Kidney epithelial cell (primary cell): ENCODE measurements around the gene ABHD17A. TPM values are rescaled to one million over a fixed set of nuclear protein-coding genes. Genes with fewer than 3 reads are reported as not detected.

ENCODE experiments used
- DNase-seq: peaks from one replicate; pipeline ENCODE4 v3.0.0-alpha.2; 2010; ENCODE audit warnings: low read depth
- H3K27me3 ChIP-seq: 2 replicates; pipeline ENCODE4 v1.6.0; 2011; ENCODE audit warnings: low read length; ENCODE audit not compliant: control insufficient read depth, insufficient read depth
- H3K36me3 ChIP-seq: 2 replicates; pipeline ENCODE4 v1.5.1; 2011; ENCODE audit warnings: low read length; ENCODE audit not compliant: control insufficient read depth, insufficient read depth
- H3K4me3 ChIP-seq: 2 replicates; pipeline ENCODE4 v1.5.1; 2011; ENCODE audit warnings: low read depth, mild to moderate bottlenecking, control low read depth, low read length
- total RNA-seq: library from RNA; depleted of rRNA; stranded (reverse); fragments of >200 nt; gene quantifications from 2 replicates; pipeline ENCODE4 v1.2.3, GENCODE V29; 2015
- TF ChIP-seq, protein P1 (sequence below): IDR thresholded peaks from 2 replicates; pipeline ENCODE4 v1.5.1; 2011; ENCODE audit warnings: mild to moderate bottlenecking, moderate library complexity, low read length, control low read depth, inconsistent platforms; ENCODE audit not compliant: insufficient read depth, poor library complexity, severe bottlenecking

The ABHD17A gene
- total RNA-seq, 1 donor from 2014 or later: 54.1 TPM

GRCh38 chr19:1872807-1873523, 12.3 kb downstream of the ABHD17A start:
- DNase-seq: no peak
- Histone ChIP-seq H3K27me3 (no peaks in the 10 kb centered on the region), H3K36me3 (peaks cover 2% of the 10 kb centered on the region), H3K4me3 (no peak overlapping the region)
- TF ChIP-seq, protein P1, sequence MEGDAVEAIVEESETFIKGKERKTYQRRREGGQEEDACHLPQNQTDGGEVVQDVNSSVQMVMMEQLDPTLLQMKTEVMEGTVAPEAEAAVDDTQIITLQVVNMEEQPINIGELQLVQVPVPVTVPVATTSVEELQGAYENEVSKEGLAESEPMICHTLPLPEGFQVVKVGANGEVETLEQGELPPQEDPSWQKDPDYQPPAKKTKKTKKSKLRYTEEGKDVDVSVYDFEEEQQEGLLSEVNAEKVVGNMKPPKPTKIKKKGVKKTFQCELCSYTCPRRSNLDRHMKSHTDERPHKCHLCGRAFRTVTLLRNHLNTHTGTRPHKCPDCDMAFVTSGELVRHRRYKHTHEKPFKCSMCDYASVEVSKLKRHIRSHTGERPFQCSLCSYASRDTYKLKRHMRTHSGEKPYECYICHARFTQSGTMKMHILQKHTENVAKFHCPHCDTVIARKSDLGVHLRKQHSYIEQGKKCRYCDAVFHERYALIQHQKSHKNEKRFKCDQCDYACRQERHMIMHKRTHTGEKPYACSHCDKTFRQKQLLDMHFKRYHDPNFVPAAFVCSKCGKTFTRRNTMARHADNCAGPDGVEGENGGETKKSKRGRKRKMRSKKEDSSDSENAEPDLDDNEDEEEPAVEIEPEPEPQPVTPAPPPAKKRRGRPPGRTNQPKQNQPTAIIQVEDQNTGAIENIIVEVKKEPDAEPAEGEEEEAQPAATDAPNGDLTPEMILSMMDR: no peak

DNA sequence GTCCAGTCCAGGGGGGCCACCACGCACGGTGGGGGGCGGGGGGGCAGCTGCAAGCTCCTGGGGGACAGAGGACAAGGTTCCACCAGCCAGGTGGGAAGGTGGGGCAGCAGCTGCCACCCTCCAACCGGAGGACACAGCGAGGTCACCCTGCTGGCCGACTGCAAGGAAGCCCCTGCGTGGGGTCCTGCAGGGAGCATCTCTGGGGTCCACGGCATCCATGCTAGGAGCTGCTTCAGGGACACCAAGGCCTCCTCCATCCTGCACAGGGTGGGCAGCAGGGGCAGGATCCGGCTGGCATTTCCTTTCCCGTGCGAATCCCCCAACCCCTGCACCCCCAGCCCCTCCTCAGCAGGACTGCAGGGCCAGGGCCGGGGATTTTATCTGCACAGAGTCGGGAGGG, 13.7 kb downstream of the ABHD17A start:
- H3K27me3 ChIP-seq: no peaks in the 10 kb centered on the region
- TF ChIP-seq, protein P1: no peak
- no peak overlapping the region for H3K4me3 ChIP-seq
- DNase-seq: no peak
- peaks cover 2% of the 10 kb centered on the region for H3K36me3 ChIP-seq

GRCh38 chr19:1871140-1871597, 14.1 kb downstream of the ABHD17A start:
- TF ChIP-seq, protein P1: no peak

GRCh38 chr19:1868971-1869370, 16.3 kb downstream of the ABHD17A start:
- Histone ChIP-seq H3K4me3 (no peak overlapping the region), H3K36me3 (peaks cover 2% of the 10 kb centered on the region), H3K27me3 (no peaks in the 10 kb centered on the region)
- TF ChIP-seq, protein P1: no peak
- DNase-seq: no peak

More at GRCh38 chr19:1871140-1871597, 14.1 kb downstream of the ABHD17A start:
- no peak for DNase-seq
- Histone ChIP-seq H3K27me3 (no peaks in the 10 kb centered on the region), H3K36me3 (peaks cover 2% of the 10 kb centered on the region), H3K4me3 (no peak overlapping the region)

GRCh38 chr19:1867349-1867724, 18.0 kb downstream of the ABHD17A start:
- H3K4me3 ChIP-seq: no peak overlapping the region
- H3K36me3 ChIP-seq: no peaks in the 10 kb centered on the region
- no peaks in the 10 kb centered on the region for H3K27me3 ChIP-seq
- DNase-seq: no peak
- TF ChIP-seq, protein P1: no peak

- no peak for DNase-seq
- TF ChIP-seq, protein P1: no peak
- H3K27me3 ChIP-seq: no peaks in the 10 kb centered on the region
- no peak overlapping the region for H3K4me3 ChIP-seq
- no peaks in the 10 kb centered on the region for H3K36me3 ChIP-seq
Observed at GRCh38 chr19:1866693-1867348, 18.5 kb downstream of the ABHD17A start.
